ENCODE measurements around the gene PCBD1.

PCBD1 gene

DNA sequence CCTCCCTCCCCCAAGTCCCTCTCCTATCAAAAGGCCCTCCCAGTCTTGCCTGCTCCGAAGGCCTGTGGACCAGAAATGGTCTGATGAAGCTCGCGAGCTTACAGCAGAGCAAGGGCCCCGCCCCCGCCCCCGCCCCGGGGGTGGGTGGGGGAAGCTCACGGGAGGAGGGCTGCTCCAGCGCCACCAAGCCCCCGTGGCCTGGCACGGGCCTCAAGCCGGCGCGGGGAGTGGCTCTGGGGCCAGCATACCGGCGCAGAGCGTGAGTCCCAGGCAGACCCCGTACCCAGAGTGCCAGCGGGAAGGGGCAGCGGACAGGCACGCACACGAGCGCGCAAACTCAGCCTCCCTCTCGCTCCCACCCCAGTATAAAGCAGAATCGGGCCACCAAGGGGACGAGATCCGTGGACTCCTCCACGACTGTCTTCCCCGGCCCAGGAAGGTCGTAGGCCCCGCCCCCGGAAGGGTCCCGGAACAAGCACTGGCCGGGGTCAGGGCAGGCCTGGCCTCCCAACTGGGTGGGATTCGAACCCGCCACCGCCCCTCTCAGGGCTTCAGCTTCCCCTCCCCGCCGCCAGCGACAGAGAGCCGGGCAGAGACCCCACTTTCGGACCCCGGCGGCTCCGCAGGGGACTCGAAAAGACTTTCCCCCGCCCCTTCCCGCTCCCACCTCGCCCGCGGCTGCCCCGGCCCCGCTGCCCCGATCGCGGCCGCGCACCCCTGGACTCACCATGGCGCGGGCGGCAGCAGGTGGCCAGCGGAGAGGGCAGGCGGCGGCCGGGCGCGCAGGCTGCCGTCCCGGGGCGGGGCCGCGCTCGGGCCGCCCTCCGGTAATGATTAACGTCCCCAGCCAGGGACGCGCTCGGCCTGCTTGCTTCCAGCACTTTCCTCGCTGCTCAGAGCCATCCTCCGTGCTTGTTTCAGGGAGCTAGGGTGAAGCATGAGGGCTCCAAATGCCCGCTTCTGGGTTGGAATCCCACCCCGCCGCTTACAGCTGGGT lies at the start of gene PCBD1:
Gene PCBD1 (minus strand): TSS at position 762 of the 997 bp plus-strand sequence. CDS start 32 bp downstream, at position 730.
- CTCF ChIA-PET = interaction anchor here (1.0 to 1.7 kb wide), 2 partner anchors 10 to 14 kb away, joined by 4 to 8 read pairs; no protein-coding TSS in a partner anchor

DNA sequence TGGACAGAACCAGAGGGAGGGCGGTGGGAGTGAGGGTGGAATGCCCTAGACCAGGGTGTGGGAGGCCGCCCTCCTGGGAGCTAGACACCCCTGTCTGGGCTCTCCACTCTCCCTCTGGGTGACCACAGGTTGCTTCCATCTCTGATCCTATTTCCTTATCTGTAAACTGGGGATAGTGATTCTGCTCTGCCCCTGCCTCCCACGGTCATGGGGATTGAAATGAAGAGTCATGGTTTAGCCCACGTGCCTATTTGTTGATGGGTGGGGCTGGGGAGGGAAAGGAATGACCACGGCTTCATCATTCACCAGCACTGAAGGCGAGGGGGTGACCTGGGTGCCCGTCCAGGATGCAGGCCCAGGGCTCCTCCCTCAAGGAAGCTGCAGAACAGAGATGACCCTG lies 49.3 kb upstream of the PCBD1 start:
- H3K4me3 Mint-ChIP-seq = no peak overlapping the region
- CTCF ChIA-PET = interaction anchor here (0.6 to 1.7 kb wide), 2 partner anchors 11 to 140 kb away, joined by 3 to 6 read pairs; no protein-coding TSS in a partner anchor
- H3K4me1 Mint-ChIP-seq = no peaks in the 10 kb centered on the region
- no peaks in the 10 kb centered on the region for H3K9me3 Mint-ChIP-seq
- H3K27ac Mint-ChIP-seq = no peak overlapping the region
- no peak for DNase-seq
- H3K36me3 Mint-ChIP-seq = no peaks in the 10 kb centered on the region
- peaks cover 17% of the 10 kb centered on the region for H3K27me3 Mint-ChIP-seq

More for the DNA sequence above, at the start of gene PCBD1:
- Mint-ChIP-seq H3K36me3 (peaks cover 13% of the 10 kb centered on the region), H3K4me3 (peak within 1 kb of the TSS; percentile 84), H3K27me3 (no peaks in the 10 kb centered on the region), H3K4me1 (peaks cover 15% of the 10 kb centered on the region), H3K9me3 (no peaks in the 10 kb centered on the region), H3K27ac (peak within 1 kb of the TSS; percentile 80)
- DNase-seq = peak; percentile 85

DNA sequence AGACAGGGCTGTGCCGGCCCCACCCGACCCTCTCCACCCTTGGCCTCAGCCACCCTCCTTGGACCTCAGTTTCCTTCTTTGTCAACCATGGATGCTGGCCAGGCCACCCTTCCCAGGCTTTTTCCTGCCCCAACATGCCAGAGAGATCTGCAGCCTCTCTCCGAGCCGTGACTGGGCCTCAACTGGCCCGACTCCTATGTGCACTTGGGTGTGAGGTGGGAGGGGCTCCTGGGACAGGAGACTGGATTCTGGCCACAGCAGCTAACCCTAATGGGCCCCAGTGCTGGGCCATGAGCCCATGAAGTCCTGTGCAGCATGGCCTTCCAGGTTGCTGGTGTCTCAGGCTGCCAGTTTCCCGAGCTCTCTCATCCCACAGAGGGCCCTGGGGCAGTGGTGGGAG lies 47.7 kb upstream of the PCBD1 start:
- no peaks in the 10 kb centered on the region for H3K36me3 Mint-ChIP-seq
- no peak overlapping the region for H3K4me3 Mint-ChIP-seq
- no peaks in the 10 kb centered on the region for H3K9me3 Mint-ChIP-seq
- no peak overlapping the region for H3K27ac Mint-ChIP-seq
- H3K27me3 Mint-ChIP-seq = peaks cover 24% of the 10 kb centered on the region
- H3K4me1 Mint-ChIP-seq = no peaks in the 10 kb centered on the region
- no peak for DNase-seq
- CTCF ChIA-PET = interaction anchor here (1.7 kb wide), 1 partner anchor 10 kb away, joined by 6 read pairs; no protein-coding TSS in a partner anchor

DNA sequence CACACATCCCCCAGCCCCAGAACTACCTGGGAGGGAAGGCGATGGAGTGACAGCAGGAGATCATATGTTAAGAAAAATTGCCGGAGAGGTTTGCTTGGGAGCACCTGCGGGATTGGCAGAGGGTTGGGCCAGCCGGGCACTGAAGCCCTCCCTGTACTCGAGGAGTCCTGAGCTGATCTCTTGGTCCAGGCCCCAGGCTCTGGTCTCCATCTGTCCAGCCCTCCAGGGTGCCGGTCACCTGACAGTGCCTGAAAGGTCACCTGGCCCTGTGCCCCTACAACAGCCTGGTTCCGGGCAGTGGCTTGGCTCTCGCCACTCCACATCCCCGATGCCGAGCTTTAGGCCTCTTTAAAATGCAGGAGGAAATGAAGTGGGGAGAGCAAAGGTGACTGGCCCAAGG lies 47.3 kb upstream of the PCBD1 start:
- no peaks in the 10 kb centered on the region for H3K36me3 Mint-ChIP-seq
- peaks cover 24% of the 10 kb centered on the region for H3K27me3 Mint-ChIP-seq
- CTCF ChIA-PET = no interaction called here
- H3K4me1 Mint-ChIP-seq = no peaks in the 10 kb centered on the region
- H3K9me3 Mint-ChIP-seq = no peaks in the 10 kb centered on the region
- no peak for DNase-seq
- H3K4me3 Mint-ChIP-seq = no peak overlapping the region
- H3K27ac Mint-ChIP-seq = no peak overlapping the region

DNA sequence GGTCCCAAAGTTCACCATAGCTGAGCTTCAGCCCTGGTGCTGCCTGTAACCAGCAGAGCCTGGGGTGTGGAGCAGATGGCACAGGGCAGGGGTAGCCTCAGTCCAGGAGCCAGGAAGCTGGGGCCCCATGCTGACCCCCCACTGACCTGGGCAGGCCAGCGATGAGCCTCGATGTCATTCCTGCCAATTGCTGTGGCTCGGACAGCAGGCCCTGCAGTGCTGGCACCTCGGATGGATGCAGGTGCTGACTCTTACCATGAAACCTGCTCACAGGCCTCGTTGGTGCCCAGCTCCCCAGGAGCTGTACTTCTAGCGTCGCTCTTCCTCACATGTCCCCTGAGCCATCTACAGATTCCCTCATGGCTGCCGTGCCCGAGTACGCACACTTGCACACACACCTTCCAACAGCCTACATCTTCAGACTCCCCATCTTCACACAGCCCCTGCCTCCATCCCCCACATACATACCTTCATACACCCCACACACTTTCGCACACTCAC lies 46.8 kb upstream of the PCBD1 start:
- DNase-seq = no peak
- Mint-ChIP-seq H3K9me3 (no peaks in the 10 kb centered on the region), H3K36me3 (no peaks in the 10 kb centered on the region), H3K4me3 (no peak overlapping the region), H3K27me3 (peaks cover 24% of the 10 kb centered on the region), H3K27ac (no peak overlapping the region), H3K4me1 (no peaks in the 10 kb centered on the region)
- CTCF ChIA-PET = no interaction called here

DNA sequence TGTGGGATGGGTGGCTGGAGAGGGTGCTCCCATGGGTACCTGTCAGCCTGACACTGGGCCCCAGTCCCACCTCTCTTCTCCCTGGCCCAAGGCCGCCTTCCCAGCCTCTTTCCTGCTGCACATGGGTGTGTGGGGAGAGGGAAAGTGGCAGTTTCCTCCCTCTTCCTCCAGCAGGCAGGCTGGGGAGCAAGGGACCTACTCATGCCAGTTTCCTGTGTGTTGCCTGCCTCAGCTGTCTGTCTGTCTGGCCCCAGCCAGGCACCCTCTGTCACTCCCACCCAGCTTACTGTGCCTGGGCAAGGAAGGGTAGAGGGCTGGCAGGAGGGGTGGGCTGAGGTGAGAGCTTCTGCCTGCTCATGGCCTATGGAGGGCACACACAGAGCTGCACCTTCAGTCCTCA lies 46.3 kb upstream of the PCBD1 start:
- H3K27ac Mint-ChIP-seq = no peak overlapping the region
- H3K4me3 Mint-ChIP-seq = no peak overlapping the region
- no peak for DNase-seq
- peaks cover 24% of the 10 kb centered on the region for H3K27me3 Mint-ChIP-seq
- H3K9me3 Mint-ChIP-seq = no peaks in the 10 kb centered on the region
- no peaks in the 10 kb centered on the region for H3K4me1 Mint-ChIP-seq
- CTCF ChIA-PET = no interaction called here
- H3K36me3 Mint-ChIP-seq = no peaks in the 10 kb centered on the region

DNA sequence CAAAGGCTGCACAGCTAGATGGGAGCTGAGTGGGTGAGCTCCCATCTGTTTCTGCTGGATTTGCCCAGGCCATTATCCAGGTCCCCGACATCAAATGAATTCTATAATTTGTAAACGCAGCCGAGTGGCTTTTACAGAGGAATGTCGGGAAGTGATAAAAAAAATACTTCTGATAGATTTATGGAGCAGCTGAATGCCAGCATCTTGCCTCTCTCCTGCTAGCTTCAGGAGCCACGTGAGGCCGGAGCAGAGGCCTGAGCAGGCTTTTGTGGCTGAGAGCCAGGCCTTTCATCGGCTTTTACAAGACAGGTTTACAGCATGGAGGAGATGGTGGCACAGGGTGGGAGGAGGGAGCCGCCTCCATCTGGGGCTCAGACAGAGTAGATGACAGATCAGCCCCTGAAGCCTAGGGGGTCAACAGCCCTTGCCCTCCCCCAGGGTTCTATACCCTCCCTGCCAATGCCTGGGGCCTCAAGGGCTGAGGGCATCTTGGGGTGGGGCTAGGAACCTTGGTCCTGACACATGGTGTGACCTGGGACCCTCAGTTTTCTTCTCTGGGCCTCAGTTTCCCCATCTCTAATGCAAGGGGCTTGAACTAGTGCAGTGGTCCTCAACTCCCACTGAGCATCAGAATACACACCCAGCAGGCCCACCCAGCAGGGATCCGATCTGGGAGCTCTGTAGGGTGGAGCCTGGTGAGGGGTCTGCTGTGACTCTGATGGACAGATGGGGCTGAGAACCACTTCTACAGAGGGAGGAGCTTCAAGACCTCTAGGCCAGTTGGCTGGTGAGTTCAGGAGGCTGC lies 44.2 kb upstream of the PCBD1 start:
- Mint-ChIP-seq H3K9me3 (no peaks in the 10 kb centered on the region), H3K4me1 (no peaks in the 10 kb centered on the region), H3K27ac (no peak overlapping the region), H3K4me3 (no peak overlapping the region), H3K27me3 (peaks cover 7% of the 10 kb centered on the region), H3K36me3 (no peaks in the 10 kb centered on the region)
- CTCF ChIA-PET = no interaction called here
- no peak for DNase-seq

DNA sequence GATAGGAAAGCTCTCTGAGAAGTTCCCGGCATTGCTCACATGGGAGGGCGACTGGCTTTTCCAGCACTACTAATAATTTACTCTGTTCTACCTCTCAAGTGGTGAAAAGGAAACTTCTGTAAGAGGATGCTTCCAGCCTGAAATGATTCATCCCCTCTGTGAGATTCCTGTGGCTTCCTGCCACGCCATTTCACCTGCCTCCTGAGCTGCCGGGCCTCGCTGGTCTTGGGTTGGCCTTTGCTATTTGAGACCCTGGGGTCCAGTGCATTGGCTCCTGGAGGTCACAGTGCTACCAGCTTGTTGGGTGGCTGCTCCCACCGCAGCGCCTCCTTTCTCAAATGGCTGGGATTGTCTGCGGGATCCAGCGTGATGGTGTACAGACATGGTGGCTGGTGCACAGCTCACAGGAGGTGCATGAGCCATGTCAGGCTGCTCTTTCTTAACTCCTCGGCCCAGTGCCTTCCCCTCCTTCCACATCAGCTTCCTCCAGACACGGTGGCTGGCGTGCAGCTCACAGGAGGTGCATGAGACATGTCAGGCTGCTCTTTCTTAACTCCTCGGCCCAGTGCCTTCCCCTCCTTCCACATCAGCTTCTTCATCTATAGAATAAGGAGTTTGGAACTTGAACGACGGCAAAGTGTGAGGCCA lies 42.9 kb upstream of the PCBD1 start:
- Mint-ChIP-seq H3K4me3 (no peak overlapping the region), H3K4me1 (no peaks in the 10 kb centered on the region), H3K27me3 (peaks cover 7% of the 10 kb centered on the region), H3K36me3 (no peaks in the 10 kb centered on the region), H3K9me3 (no peaks in the 10 kb centered on the region), H3K27ac (no peak overlapping the region)
- no peak for DNase-seq
- CTCF ChIA-PET = no interaction called here

DNA sequence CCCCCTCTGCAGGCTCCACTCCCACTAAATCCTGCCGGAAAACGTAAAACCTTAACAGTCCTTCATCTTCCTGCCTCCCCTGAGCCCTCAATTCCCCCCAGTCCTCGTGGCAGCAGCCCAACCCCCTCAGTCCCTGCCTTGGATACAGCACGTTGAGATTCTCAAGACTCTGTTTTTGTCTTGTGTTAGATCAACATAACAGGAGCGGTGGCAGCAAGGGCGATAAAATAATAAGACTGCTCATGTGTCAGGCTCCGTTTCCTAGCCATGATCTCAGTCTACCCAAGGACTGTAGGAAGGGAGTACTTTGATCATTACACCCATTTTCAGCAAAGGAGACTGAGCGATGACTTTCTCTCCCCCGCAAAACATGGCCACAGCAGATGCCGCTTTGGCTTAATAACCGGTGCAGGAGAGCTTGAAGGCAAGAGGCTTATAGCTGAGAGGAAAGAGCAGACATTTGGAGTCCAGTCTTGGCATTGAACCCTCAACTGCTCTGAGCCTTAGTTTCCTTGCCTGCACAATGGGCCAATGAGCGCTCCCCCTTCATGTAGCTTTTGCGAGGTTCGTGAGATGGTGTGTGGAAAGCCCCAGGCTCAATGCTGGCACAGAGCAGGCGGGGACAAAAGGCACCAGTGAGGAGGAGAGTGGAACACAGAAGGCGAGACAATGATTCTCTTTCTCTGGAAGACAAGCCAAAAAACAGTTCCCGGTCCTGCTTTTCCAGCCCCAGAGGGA lies 42.1 kb upstream of the PCBD1 start:
- Mint-ChIP-seq H3K27me3 (peaks cover 7% of the 10 kb centered on the region), H3K9me3 (no peaks in the 10 kb centered on the region)
- DNase-seq = no peak

DNA sequence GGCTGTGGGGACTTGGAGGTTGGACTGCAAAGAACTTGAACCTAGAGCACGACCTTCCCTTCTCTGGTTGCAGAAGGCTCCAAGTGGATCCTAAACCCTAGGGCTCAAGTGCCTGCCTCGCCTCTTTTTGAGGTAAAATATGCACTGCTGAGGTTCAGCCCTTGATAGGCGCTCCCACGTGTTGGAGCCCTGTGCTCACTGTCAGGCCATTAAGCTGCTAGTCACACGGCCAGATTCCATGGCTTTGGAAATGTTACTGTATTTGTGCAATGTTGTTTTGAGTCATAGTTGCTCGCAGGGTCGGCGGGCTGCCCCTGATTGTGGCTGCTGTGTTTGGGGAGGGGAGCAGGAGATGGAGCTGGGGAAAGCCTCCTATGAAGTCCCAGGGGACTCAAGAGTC lies 39.8 kb upstream of the PCBD1 start:
- H3K36me3 Mint-ChIP-seq = no peaks in the 10 kb centered on the region
- no peaks in the 10 kb centered on the region for H3K9me3 Mint-ChIP-seq
- DNase-seq = no peak
- H3K27me3 Mint-ChIP-seq = peaks cover 16% of the 10 kb centered on the region
- peaks cover 4% of the 10 kb centered on the region for H3K4me1 Mint-ChIP-seq
- H3K4me3 Mint-ChIP-seq = no peak overlapping the region
- CTCF ChIA-PET = interaction anchor here (1.2 kb wide), 1 partner anchor 281 kb away, joined by 3 read pairs; no protein-coding TSS in a partner anchor
- no peak overlapping the region for H3K27ac Mint-ChIP-seq

More for the DNA sequence above, 42.1 kb upstream of the PCBD1 start:
- peaks cover under 1% of the 10 kb centered on the region for H3K4me1 Mint-ChIP-seq
- no peak overlapping the region for H3K4me3 Mint-ChIP-seq
- CTCF ChIA-PET = no interaction called here
- no peak overlapping the region for H3K27ac Mint-ChIP-seq
- H3K36me3 Mint-ChIP-seq = no peaks in the 10 kb centered on the region

DNA sequence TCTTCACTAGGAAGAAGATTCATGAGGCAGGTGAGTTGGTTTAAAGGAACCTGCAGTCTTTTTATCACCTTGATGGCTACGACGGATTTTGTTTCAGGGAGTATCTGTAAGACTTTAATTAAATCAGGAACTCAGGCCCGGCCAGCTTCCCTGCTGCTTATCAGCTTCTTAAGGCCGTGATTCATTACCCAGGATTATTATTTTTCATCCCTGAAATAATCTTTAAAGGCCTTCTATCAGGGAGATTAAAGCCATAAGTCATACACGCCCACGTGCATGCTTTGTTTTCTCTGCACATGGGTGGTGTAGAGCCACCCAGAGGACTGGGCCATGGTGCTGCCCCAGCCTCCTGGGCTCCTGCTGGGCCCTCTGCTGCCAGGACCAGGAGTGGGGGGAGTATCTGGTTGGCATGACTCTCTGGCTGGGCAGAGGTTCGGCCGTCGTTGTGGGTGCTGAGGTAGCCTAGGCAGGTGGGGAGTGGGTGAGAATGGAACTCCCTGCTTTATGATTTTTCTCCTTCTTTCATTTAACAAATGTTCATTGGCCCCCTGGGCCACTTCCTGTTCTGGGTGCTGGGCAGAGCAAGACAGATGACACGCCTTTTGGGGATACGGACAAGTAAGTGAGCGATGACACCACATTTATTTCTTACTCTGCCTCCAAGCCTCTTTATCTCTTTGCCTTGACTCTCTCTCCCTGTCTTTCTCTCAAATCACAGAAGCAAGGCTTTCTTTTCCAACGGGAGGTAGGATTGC lies 39.0 kb upstream of the PCBD1 start:
- H3K27ac Mint-ChIP-seq = no peak overlapping the region
- peaks cover 4% of the 10 kb centered on the region for H3K4me1 Mint-ChIP-seq
- peaks cover 16% of the 10 kb centered on the region for H3K27me3 Mint-ChIP-seq
- no peak overlapping the region for H3K4me3 Mint-ChIP-seq
- H3K9me3 Mint-ChIP-seq = no peaks in the 10 kb centered on the region
- CTCF ChIA-PET = interaction anchor here (1.1 to 4.3 kb wide), 7 partner anchors 10 to 357 kb away, joined by 3 to 22 read pairs (median 6); no protein-coding TSS in a partner anchor
- no peaks in the 10 kb centered on the region for H3K36me3 Mint-ChIP-seq
- no peak for DNase-seq

DNA sequence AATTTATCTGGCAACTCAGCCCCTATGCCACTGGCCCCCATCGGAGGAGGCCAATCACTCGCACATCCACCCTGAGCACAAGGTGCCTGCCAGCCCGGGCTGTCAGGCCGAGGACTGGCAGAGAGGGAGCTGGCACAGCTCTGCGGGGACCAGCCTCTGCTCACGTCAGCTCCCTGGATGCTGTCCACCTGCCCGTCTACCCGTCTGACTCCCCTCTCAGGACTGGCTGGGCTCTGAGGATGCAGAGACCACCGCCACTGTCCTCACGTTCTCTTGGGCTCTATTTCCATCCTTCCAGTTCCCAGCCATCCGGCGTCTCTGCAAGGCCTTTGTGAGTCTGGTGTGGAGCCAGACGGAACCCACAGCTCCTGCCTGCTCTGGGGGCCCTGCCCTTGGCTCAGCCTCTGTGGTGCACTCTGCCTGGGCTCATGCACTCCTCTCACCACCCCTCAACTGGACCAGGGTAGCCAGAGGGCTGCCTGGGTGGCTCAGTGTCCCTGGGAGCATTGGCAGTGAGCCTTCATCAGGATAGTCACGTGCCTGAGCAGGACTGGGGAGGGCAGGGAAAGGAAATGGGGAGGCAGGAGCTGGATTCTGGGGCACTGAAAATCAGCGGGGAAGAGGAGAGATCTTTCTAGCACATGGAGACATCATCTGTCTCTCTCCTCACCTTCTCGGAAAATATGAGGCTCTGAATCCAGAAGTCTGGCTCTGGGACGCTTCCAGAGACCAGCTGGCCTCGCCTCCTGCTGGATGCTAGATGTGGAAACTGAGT lies 38.0 kb upstream of the PCBD1 start:
- DNase-seq = no peak
- Mint-ChIP-seq H3K4me1 (peaks cover 4% of the 10 kb centered on the region), H3K36me3 (no peaks in the 10 kb centered on the region), H3K27ac (no peak overlapping the region), H3K9me3 (no peaks in the 10 kb centered on the region), H3K4me3 (no peak overlapping the region), H3K27me3 (peaks cover 18% of the 10 kb centered on the region)
- CTCF ChIA-PET = interaction anchor here (0.9 to 4.6 kb wide), 15 partner anchors 11 to 357 kb away, joined by 3 to 22 read pairs (median 6); no protein-coding TSS in a partner anchor

Measured in activated naive CD4-positive, alpha-beta T cell treated with anti-CD3 and anti-CD28 coated beads, Interleukin-2, amount 10 ng/mL, durations not matched to agents 7 days and 5 days (primary cell).